SU-DHL-6 (cell line): Measurements from ENCODE around the gene LIG3.

Source experiments
- EZH2phosphoT487 ChIP-seq: fragments of 200-600 bp; sonication (generic), shearing (Covaris generic); conservative IDR thresholded peaks from 2 replicates; pipeline ENCODE4 v1.6.1; 2018; ENCODE audit warnings: mild to moderate bottlenecking, antibody characterized with exemption, low read length, moderate library complexity, mixed read lengths
- TF ChIP-seq, protein P1 (sequence below): fragments of 200-600 bp; sonication (generic); IDR thresholded peaks from one replicate; pipeline ENCODE4 v1.5.1; 2017; ENCODE audit warnings: antibody characterized with exemption, mild to moderate bottlenecking, low read length, moderate library complexity; ENCODE audit not compliant: insufficient read depth, poor library complexity, severe bottlenecking

DNA sequence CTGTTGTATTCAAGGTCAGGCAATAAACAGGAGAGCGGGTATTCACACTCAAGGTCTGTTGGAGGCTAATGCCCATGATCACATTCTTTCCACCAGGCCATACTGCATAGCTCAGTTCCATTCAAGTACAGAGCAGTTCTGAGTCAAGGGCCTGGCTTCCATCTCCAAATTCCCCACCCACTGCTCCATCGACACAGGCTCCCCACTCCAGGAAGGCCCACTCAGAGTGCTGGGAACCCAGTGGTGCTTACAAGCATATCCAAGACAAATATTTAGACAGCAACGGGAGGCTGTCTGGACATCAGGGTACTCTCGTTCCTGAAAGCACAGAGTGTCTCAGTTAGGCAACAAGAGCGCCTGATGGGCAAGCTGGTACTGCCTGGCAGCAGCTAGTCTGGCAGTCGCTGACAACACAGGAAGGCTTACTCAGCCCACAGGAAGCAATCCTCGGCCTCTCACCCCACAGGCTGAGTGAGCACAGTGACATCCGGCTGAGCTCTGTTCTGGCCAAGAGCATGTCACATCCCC, 42.3 kb downstream of the LIG3 start:
- TF ChIP-seq, protein P1, sequence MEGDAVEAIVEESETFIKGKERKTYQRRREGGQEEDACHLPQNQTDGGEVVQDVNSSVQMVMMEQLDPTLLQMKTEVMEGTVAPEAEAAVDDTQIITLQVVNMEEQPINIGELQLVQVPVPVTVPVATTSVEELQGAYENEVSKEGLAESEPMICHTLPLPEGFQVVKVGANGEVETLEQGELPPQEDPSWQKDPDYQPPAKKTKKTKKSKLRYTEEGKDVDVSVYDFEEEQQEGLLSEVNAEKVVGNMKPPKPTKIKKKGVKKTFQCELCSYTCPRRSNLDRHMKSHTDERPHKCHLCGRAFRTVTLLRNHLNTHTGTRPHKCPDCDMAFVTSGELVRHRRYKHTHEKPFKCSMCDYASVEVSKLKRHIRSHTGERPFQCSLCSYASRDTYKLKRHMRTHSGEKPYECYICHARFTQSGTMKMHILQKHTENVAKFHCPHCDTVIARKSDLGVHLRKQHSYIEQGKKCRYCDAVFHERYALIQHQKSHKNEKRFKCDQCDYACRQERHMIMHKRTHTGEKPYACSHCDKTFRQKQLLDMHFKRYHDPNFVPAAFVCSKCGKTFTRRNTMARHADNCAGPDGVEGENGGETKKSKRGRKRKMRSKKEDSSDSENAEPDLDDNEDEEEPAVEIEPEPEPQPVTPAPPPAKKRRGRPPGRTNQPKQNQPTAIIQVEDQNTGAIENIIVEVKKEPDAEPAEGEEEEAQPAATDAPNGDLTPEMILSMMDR = no peak
- TF ChIP-seq EZH2phosphoT487 = no peak
